Measurements from ENCODE around the gene CSF1R.

DNA sequence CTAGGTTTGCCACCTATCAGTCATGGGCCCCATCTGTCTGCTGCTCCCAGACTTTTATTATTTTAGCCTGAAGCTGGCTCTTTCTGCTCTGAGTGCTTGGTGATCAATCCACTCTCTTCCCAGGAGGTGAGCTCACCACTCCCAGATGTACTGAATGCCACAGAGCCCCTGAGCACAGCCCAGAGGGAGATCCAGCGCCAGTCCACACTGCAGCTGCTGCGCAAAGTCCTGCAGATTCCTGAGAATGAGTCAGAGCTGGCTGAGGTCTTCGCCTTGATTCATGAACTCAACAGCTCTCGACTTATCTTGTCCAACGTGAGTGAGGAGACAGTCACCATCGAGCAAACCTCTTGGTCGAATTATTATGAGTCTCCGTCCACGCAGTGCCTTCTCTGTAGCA, 49.8 kb downstream of the CSF1R start:
- TF ChIP-seq EP300 (IDR thresholded peaks at IDR 0.05; ENCODE audit: borderline replicate concordance) = no peak
- no peak for TF ChIP-seq NFIC (IDR thresholded peaks at IDR 0.05)
- TF ChIP-seq TEAD4 (IDR thresholded peaks at IDR 0.05) = no peak
- TF ChIP-seq, protein P1, sequence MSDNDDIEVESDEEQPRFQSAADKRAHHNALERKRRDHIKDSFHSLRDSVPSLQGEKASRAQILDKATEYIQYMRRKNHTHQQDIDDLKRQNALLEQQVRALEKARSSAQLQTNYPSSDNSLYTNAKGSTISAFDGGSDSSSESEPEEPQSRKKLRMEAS (IDR thresholded peaks at IDR 0.05) = no peak
- TF ChIP-seq TAF1 (IDR thresholded peaks at IDR 0.05; ENCODE audit: low read depth) = no peak
- no peak for TF ChIP-seq RAD21 (IDR thresholded peaks at IDR 0.05; ENCODE audit: low read depth)
- no peak for TF ChIP-seq TCF12 (IDR thresholded peaks at IDR 0.05; ENCODE audit: low read depth)
